ENCODE measurements around the gene PIK3C2G.

DNA sequence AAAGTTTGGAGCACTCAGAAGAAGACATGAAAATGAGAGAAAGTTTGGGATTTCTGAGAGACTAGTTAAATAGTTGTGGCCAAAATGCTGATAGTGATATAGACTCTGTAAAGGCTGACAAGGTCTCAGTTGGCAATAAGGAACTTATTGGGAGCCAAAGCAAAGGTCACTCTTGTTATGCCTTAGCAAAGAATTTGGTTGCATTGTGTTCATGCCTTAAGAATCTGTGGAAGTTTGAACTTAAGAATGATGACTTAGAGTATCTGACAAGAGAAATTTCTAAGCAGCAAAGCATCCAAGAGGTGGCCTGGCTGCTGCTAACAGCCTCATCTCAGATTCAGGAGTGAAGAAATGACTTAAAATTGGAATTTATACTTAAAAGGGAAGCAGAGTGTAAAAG is 113.8 kb downstream of the PIK3C2G start:
- TF ChIP-seq EZH2 (IDR thresholded peaks at IDR 0.05; ENCODE audit: low read length, unreplicated experiment), result no peak
- TF ChIP-seq, protein P1, sequence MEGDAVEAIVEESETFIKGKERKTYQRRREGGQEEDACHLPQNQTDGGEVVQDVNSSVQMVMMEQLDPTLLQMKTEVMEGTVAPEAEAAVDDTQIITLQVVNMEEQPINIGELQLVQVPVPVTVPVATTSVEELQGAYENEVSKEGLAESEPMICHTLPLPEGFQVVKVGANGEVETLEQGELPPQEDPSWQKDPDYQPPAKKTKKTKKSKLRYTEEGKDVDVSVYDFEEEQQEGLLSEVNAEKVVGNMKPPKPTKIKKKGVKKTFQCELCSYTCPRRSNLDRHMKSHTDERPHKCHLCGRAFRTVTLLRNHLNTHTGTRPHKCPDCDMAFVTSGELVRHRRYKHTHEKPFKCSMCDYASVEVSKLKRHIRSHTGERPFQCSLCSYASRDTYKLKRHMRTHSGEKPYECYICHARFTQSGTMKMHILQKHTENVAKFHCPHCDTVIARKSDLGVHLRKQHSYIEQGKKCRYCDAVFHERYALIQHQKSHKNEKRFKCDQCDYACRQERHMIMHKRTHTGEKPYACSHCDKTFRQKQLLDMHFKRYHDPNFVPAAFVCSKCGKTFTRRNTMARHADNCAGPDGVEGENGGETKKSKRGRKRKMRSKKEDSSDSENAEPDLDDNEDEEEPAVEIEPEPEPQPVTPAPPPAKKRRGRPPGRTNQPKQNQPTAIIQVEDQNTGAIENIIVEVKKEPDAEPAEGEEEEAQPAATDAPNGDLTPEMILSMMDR (conservative IDR thresholded peaks at IDR 0.05; ENCODE audit: low read depth, low read length), result no peak

All from PC-3 (cell line).